Progenitor cell of endocrine pancreas (in vitro differentiated cells): ENCODE results near the gene JPH3. TPM values are rescaled to one million over a fixed set of nuclear protein-coding genes. Genes with fewer than 3 reads are reported as not detected.

Experiments
- DNase-seq: peaks from one replicate; pipeline ENCODE4 v3.0.0; 2021; ENCODE audit warnings: low spot score; ENCODE audit not compliant: unreplicated experiment
- H3K27ac Mint-ChIP-seq: 2 replicates; pipeline ENCODE4 v1.8.0; 2021; ENCODE audit warnings: mild to moderate bottlenecking, moderate library complexity, mixed read lengths
- H3K27me3 Mint-ChIP-seq: 2 replicates; pipeline ENCODE4 v1.8.0; 2021; ENCODE audit warnings: mixed read lengths
- H3K36me3 Mint-ChIP-seq: 2 replicates; pipeline ENCODE4 v1.8.0; 2022; ENCODE audit warnings: mixed read lengths; ENCODE audit not compliant: insufficient read depth
- H3K4me1 Mint-ChIP-seq: 2 replicates; pipeline ENCODE4 v1.8.0; 2021; ENCODE audit warnings: low read depth, mixed read lengths
- H3K4me3 Mint-ChIP-seq: 2 replicates; pipeline ENCODE4 v1.8.0; 2021; ENCODE audit warnings: low read depth, mild to moderate bottlenecking, moderate library complexity, mixed read lengths
- H3K9me3 Mint-ChIP-seq: 2 replicates; pipeline ENCODE4 v1.8.0; 2021; ENCODE audit warnings: low read depth, mixed read lengths
- total RNA-seq: library from RNA; stranded (reverse); gene quantifications from 2 replicates; pipeline ENCODE4 v1.2.1, GENCODE V29; 2021
- TF ChIP-seq, protein P1 (sequence below): fragments of 200-600 bp; sonication (generic); IDR thresholded peaks from one replicate; pipeline ENCODE4 v1.5.0; 2021; ENCODE audit warnings: antibody characterized with exemption, mild to moderate bottlenecking; ENCODE audit not compliant: unreplicated experiment

JPH3 gene
- total RNA-seq, 1 donor from 2014 or later: 26.4 TPM

DNA sequence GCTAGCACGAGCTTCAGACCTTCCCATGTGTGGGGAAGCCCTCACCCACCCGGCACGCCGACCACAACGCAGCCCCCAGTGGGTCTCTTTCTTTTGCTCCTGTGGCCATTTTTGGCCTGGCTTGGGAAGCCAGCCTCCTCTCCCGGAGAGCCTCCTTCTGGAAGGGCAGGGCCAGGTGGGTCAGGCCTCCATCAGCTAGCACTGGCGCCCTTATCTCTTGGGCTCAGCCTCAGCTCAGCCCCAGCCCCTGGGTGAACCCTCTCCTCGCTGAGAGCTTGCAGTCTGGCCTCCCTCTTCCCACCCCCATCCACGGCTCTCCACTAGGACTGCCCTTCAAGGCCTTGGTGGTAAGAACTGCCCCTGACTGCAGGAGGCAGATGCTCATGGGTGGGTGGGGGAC, 14.7 kb upstream of the JPH3 start:
- TF ChIP-seq, protein P1, sequence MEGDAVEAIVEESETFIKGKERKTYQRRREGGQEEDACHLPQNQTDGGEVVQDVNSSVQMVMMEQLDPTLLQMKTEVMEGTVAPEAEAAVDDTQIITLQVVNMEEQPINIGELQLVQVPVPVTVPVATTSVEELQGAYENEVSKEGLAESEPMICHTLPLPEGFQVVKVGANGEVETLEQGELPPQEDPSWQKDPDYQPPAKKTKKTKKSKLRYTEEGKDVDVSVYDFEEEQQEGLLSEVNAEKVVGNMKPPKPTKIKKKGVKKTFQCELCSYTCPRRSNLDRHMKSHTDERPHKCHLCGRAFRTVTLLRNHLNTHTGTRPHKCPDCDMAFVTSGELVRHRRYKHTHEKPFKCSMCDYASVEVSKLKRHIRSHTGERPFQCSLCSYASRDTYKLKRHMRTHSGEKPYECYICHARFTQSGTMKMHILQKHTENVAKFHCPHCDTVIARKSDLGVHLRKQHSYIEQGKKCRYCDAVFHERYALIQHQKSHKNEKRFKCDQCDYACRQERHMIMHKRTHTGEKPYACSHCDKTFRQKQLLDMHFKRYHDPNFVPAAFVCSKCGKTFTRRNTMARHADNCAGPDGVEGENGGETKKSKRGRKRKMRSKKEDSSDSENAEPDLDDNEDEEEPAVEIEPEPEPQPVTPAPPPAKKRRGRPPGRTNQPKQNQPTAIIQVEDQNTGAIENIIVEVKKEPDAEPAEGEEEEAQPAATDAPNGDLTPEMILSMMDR: no peak
- peaks cover 55% of the 10 kb centered on the region for H3K27me3 Mint-ChIP-seq
- no peak overlapping the region for H3K27ac Mint-ChIP-seq
- H3K9me3 Mint-ChIP-seq: no peaks in the 10 kb centered on the region
- no peak for DNase-seq
- no peaks in the 10 kb centered on the region for H3K4me1 Mint-ChIP-seq
- no peak overlapping the region for H3K4me3 Mint-ChIP-seq
- no peaks in the 10 kb centered on the region for H3K36me3 Mint-ChIP-seq

DNA sequence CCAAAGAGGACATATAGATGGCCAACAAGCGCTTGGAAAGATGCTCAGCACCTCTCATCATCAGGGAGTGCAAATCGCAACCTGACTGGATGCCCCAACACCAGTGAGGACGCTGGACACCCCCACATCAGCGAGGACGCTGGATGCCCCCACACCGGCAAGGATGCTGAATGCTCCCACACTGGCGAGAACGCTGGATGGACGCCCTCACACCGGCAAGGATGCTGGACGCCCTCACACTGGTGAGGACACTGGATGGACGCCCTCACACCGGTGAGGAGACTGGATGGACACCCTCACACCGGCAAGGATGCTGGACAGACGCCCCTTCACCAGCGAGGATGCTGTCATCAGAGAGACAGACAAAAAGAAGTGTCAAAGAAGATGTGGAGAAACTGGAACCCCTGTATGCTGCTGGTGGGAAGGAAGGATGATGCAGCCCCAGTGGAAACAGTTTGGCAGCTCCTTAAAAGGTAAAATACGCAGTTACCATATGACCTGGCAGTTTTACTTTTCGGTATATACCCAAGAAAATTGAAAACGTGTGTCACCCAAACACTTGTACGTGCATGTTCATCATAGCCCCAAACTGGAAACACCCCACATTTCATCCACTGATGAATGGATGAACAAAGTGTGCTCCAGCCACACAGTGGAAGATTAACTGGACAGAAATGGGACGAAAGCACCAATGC, 10.1 kb upstream of the JPH3 start:
- no peak for DNase-seq
- H3K4me3 Mint-ChIP-seq: no peak overlapping the region
- peaks cover 62% of the 10 kb centered on the region for H3K27me3 Mint-ChIP-seq
- H3K27ac Mint-ChIP-seq: no peak overlapping the region
- TF ChIP-seq, protein P1: no peak
- H3K36me3 Mint-ChIP-seq: no peaks in the 10 kb centered on the region
- H3K9me3 Mint-ChIP-seq: no peaks in the 10 kb centered on the region
- no peaks in the 10 kb centered on the region for H3K4me1 Mint-ChIP-seq

GRCh38 chr16:87593710-87594258, 8.5 kb upstream of the JPH3 start:
- no peak overlapping the region for H3K4me3 Mint-ChIP-seq
- no peaks in the 10 kb centered on the region for H3K9me3 Mint-ChIP-seq

DNA sequence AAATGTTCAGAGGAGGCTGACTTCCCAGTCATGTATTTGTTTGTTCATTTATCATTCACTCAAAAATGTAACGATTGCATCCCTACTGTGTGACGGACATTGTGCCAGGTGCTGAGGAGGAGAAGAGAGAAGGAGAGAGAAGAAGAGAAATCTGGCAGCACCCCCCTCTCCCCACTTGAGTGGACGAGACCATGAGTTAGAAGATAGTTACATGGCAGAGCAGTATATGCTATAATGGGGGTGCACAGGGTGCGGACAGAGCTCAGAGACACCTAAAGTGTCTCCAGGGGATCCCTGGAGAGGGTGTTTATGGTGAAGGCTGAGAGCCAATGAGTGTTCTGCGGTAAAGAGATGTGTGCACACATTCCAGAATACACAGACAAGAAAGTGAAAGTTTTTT, 6.6 kb upstream of the JPH3 start:
- H3K9me3 Mint-ChIP-seq: no peaks in the 10 kb centered on the region
- H3K36me3 Mint-ChIP-seq: no peaks in the 10 kb centered on the region
- no peak for DNase-seq
- peaks cover 57% of the 10 kb centered on the region for H3K27me3 Mint-ChIP-seq
- no peak overlapping the region for H3K4me3 Mint-ChIP-seq
- TF ChIP-seq, protein P1: no peak
- no peak overlapping the region for H3K27ac Mint-ChIP-seq
- no peaks in the 10 kb centered on the region for H3K4me1 Mint-ChIP-seq

More at GRCh38 chr16:87593710-87594258, 8.5 kb upstream of the JPH3 start:
- H3K4me1 Mint-ChIP-seq: no peaks in the 10 kb centered on the region
- H3K36me3 Mint-ChIP-seq: no peaks in the 10 kb centered on the region
- H3K27ac Mint-ChIP-seq: no peak overlapping the region
- no peak for DNase-seq
- TF ChIP-seq, protein P1: no peak
- peaks cover 56% of the 10 kb centered on the region for H3K27me3 Mint-ChIP-seq

GRCh38 chr16:87597324-87597830, 4.9 kb upstream of the JPH3 start:
- no peak for DNase-seq
- Mint-ChIP-seq H3K4me1 (no peaks in the 10 kb centered on the region), H3K4me3 (no peak overlapping the region), H3K27me3 (peaks cover 46% of the 10 kb centered on the region), H3K36me3 (no peaks in the 10 kb centered on the region), H3K27ac (no peak overlapping the region), H3K9me3 (no peaks in the 10 kb centered on the region)
- TF ChIP-seq, protein P1: no peak
